HG03045 (cell line): Measurements from ENCODE around the gene DLEU7.

Experiments
- ATAC-seq: cut with Tn5 transposase; IDR thresholded peaks from one replicate; pipeline ENCODE4 v1.9.1; 2021; ENCODE audit warnings: mild to moderate bottlenecking, moderate library complexity; ENCODE audit not compliant: unreplicated experiment

The DLEU7 gene

GRCh38 chr13:50797091-50797490, 46.4 kb downstream of the DLEU7 start:
- no peak for ATAC-seq

GRCh38 chr13:50796463-50796862, 47.0 kb downstream of the DLEU7 start:
- ATAC-seq = no peak

- no peak for ATAC-seq
Observed at GRCh38 chr13:50794226-50794625, 49.3 kb downstream of the DLEU7 start.

- no peak for ATAC-seq
Observed at GRCh38 chr13:50793026-50793425, 50.5 kb downstream of the DLEU7 start.

- ATAC-seq = no peak
Observed at GRCh38 chr13:50788551-50789210, 54.8 kb downstream of the DLEU7 start.

- ATAC-seq = no peak
Observed at GRCh38 chr13:50787316-50788195, 55.9 kb downstream of the DLEU7 start.

GRCh38 chr13:50783717-50784290, 59.7 kb downstream of the DLEU7 start:
- no peak for ATAC-seq

- no peak for ATAC-seq
Observed at GRCh38 chr13:50783066-50783465, 60.4 kb downstream of the DLEU7 start.

- no peak for ATAC-seq
Observed at GRCh38 chr13:50780201-50781015, 63.1 kb downstream of the DLEU7 start.

GRCh38 chr13:50779443-50780200, 63.9 kb downstream of the DLEU7 start:
- no peak for ATAC-seq
